Testis (tissue), 2 donors: Measurements from ENCODE around the gene CHCHD6.

ENCODE experiments used
- CTCF ChIP-seq, 3 experiments: fragments of 450-650 bp in 2 of 3; fragments of 200-600 bp in 1 of 3; sonication (generic) in 1 of 3; IDR thresholded peaks; one replicate each; pipeline ENCODE4 v1.5.1; 2016 to 2019; ENCODE audit warnings: antibody characterized with exemption in 3 of 3, mild to moderate bottlenecking in 2 of 3, moderate library complexity in 1 of 3
- POLR2A ChIP-seq: fragments of 450-650 bp; IDR thresholded peaks from one replicate; pipeline ENCODE4 v1.6.1; 2017; ENCODE audit warnings: antibody characterized with exemption, mild to moderate bottlenecking, moderate library complexity

GRCh38 chr3:126751611-126752302, 47.7 kb downstream of the CHCHD6 start:
- TF ChIP-seq CTCF (IDR thresholded peaks at IDR 0.05) = no peak
- TF ChIP-seq POLR2A = no peak
